Measurements from ENCODE around the gene DLG2.
A peak's percentile ranks its signal among the peaks of the same experiment; 100 is the strongest.

DLG2 gene

GRCh38 chr11:84297570-84297969 is 1329.6 kb downstream of the DLG2 start:
- DNase-seq = no peak

DNA sequence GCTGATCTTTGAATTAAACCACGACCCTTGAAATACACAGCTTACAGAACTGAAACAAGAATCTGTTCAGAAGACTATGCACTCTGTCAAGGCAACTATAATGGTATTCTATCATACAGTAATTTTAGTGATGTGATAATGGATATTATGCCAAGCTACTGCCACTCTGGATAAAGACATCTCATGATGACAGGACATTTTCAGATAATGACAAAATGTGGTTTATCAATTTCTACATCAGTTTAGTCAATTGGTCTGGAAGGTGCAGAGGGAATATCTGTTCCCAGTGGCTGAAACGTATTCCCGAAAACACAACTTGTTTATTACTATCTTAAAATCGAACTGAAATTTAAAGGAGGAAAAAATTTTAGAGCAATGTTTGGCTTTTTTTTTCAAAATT is 1331.3 kb downstream of the DLG2 start:
- no peak for DNase-seq

DNA sequence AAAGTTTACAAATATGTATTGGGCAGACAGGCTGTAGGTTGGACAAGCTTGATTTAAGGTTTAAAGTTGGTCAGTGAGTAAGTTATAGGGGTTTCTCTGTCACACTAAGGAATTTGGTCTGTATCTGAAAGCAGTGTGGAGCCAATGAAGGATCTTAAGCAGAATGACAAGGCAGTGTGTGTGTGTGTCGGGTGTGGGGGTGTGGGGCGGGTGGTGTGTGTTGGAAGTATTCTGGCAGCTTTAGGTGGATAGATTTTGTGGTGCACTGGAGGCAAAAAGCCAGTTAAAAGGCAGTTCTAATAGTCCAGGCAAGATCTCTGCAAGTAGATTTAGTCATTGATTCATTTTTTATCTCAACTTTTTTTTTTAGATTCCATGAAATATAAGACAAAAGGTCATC is 1334.2 kb downstream of the DLG2 start:
- DNase-seq = no peak

GRCh38 chr11:84292006-84292405 is 1335.1 kb downstream of the DLG2 start:
- DNase-seq = no peak

DNA sequence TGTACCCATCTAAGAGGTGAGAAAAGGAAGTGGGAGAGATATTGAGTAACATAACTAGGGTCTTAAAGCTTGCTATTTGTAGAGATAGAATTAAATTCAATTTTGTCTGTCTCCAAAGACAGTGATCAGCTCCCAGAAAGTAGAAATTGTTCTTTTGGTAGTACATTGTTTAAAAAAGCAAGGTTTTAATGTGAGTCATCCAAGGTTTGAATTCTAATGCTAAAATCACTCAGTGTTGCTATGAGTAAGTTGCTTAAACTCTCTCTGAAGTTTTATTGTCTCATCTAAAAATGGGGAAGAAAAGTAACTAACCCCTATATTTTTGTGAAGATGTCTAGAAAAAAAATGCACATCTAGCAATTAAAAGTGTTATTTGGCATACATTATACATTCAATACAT is 1336.5 kb downstream of the DLG2 start:
- no peak for DNase-seq

DNA sequence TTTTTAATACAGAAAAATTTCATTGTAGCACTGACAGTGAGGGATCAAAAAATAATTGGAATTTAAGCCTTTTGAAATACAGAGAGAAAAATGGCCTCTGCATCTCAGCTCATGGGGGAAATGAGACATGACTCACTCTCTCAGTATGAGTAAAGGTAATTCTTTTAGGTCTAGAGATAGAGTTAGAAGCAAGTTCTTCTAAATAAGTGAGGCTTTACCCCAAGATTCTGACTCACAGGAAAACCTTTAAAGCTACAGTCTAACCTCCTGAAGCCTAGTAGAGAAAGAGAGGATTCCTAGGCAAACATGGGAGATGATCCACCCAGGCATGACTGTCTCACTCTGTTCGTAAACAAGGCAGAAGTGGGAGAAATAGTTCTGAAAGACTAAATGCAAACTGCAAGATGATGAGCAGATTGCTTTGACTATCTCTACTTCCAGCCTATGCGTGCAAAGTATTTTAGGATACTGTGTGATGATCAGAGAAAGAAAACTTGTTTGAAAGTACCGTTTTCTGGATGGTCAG is 1337.7 kb downstream of the DLG2 start:
- peak; percentile 32 for DNase-seq

GRCh38 chr11:84273541-84273940 is 1353.6 kb downstream of the DLG2 start:
- DNase-seq = no peak

DNA sequence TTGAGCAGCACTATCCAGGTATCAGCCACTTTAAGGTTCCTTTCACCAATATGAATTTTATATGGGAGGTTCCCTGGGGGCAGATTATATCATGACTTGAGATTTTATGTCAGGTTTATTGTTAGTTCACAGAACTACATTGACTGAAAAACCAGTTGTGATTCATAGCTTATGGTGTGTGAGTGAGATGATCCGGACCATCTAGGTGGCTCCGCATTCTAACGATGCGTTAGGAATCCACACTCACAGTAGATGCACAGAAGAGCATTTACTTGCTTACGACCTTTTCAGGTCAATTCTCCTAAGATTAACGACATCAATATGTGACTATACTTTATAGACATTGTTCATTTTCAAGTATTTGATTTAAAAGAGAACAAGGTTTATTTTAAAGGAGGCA is 1356.7 kb downstream of the DLG2 start:
- no peak for DNase-seq

DNA sequence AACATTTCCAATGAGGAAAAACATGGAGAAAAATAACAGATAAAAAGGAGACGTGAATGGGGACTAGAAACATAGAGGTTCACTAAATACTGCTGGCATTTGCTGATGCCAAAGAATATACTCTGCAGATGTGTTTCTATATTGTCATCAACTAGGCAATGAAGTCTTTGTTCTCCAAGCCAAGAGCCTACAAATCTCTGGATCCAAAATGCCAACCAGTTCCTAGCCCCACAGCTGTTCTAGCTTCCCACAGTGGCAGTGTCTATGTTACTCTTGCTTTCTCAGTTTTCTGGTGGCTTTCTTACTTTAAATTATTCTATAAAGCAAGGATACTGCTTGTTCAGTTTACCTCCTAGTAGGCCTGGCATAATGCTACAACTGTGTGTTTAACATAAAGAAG is 1363.1 kb downstream of the DLG2 start:
- DNase-seq = no peak

GRCh38 chr11:84261707-84262106 is 1365.4 kb downstream of the DLG2 start:
- no peak for DNase-seq

GRCh38 chr11:84260862-84261261 is 1366.3 kb downstream of the DLG2 start:
- DNase-seq = no peak

DNA sequence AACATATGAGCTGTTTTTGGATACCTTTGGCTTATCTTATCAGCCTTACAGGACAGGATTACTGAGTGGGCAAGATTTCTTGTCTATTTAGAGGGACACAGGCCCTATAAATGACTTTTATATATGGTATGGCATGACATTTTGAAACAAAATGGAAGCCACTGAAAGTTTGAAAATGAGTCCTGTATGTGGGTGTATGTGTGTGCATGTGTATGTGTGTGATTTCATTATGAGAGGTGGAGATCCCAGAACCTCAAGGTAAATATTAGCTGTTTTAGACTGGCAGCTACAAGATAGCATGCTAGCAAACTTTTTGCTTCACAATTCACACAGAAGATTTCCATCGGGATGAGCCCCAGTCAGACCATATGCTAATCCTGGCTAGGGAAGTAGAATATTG is 1370.5 kb downstream of the DLG2 start:
- DNase-seq = no peak

- DNase-seq = no peak
These were observed 1371.7 kb downstream of the DLG2 start for GRCh38 chr11:84255483-84255882.

DNA sequence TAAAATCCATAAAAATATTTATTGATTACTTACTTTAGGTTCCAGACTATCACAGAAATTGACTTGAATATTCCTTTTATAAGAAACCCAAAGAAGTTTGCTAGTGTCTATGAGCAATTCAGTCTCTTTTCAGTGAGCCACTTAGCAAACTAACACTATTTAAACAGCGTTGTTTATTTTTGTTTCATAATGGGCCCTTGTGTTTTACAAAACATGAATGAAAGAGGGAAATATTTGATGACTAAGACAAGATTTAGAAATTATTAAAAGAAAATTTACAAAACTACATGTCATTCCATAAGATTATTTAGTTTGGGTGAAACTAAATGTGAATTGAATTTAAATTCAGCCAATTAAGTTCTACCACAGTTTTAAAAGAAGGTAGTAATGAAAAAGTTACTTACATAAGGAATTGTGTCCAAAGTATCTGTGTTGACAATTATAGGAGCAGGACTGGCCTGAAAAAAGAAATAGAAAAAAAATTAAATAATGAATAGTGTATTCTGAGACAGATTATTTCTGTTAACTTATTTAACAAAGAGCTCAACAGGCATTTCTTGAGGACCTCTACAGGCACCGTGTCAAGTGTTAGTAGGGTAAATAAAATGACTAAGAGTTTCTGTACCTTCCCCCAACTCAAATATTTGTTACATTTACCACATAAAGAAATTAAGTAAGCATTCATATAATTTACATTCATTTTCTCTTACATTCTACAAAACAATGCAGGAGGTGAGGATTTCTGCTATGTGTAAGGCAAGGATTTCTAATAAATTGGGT is 1376.1 kb downstream of the DLG2 start:
- no peak for DNase-seq

GRCh38 chr11:84249344-84250135 is 1377.6 kb downstream of the DLG2 start:
- no peak for DNase-seq

GRCh38 chr11:84247926-84248325 is 1379.2 kb downstream of the DLG2 start:
- no peak for DNase-seq

DNA sequence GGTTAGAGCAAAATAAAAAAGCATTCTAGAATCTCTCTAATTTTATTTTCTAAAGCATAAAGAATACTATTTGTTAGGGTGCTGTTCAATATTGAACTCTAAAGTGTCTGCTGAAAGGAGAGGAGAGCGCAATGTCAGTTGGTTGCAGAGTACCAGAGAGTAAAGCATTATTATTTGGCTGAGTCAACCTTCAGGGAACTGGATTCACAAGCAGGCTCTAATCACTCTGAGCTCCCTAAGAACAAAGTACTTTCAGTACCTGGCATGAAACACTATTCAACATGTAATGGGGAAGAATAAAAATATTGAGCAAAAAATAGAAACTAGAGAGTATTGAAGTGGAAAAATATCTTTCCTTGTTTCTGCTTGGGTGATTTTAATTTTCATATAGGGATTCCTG is 1380.0 kb downstream of the DLG2 start:
- no peak for DNase-seq

DNA sequence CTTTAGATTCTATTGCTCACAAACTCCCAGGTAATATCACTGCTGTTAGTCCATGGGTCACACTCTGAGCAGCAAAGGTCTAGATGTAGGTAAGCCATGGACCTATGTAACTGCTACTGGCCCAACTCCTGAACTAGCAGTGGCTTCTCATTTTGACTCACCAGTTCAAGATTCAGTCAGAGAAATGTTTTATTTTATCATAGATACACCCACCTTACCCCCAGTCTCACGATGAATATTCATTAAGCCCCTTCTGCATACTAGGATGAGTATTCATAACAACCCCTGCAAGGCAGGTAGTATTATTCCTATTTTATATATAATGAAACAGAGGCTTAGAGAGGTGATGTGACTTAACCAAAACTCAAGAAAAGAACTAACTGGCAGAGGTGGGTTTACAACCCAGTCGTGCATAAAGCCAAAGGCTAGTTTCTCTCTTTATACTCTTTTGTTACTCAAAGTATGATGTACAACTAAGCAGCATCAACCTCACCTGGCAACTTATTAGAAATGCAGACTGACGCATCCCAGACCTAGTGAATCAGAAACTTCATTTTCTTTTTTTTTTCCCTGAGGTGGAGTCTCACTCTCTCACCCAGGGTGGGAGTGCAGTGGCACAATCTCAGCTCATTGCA is 1383.4 kb downstream of the DLG2 start:
- no peak for DNase-seq

DNA sequence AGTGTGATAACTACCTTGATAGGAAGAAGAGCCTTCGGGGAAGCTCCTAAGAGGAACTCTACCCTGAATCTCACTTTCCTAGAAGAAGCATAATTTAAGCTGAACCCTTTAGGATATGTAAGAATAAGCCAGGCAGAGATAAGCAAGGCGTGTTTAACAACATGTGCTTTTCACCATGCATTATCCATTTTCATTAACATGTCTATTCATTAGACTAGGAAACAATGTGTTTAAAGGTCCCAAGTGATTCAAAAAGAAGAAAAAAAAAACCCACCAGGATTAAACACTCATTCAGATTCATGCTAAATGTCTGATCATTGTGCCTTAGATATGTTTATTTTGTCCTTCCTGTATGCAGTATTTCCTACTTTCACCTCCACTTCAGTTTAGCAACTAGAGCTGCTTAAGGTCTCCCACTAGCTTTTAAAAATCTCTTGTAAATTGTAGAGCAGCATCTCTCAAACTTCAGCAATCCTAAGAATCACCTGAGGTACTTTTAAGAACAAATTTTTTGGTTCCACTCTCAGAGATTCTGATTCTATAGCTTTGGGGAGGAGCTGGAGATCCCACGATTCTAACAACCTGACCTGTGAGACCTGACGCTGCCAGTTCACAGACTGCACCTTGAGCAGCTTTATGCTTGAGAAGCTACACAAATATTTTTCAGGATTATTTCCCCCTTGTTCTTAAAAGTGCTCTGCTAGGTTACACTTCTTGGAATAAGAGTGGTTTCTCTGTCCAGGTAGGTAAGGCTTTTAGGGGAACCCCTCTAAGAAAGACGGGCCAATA is 1385.6 kb downstream of the DLG2 start:
- no peak for DNase-seq

DNA sequence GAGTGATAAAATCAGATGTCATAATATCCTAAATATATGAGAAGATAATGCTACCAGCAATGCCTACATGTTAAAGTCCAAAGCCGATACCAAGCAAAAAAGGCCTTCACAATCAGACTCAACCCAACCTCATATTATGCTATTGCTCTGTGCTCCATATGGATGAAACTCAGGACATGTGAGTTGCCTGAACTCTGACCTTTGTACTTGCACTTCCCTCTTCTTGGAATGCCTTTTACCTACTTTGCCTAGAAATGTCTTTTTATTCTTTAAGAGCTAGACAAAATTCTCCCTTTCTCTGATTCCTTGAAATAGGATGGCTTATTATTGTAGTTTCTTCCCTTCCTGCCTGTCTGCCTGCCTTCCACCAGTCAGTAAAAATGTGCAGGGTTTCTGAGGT is 1386.3 kb downstream of the DLG2 start:
- DNase-seq = no peak

DNA sequence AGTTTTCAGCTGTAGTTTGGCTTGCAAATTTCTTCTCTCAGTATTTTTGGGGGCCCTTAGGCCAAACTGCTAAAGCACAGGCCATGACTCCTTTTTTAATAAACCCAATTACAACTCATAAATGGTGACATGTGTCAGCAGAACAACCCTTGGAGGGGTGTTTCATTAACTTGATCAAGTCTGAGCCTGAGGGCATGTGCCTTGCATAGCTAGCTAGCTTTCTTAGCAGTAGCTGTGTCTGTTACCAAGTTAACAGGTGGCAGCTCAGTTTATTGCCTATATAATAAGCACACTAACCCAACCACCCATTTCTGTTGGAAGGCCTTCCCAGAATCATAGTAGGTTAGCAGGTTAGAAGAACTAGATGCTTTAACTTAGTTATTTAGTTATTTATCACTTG is 1390.7 kb downstream of the DLG2 start:
- DNase-seq = no peak

DNA sequence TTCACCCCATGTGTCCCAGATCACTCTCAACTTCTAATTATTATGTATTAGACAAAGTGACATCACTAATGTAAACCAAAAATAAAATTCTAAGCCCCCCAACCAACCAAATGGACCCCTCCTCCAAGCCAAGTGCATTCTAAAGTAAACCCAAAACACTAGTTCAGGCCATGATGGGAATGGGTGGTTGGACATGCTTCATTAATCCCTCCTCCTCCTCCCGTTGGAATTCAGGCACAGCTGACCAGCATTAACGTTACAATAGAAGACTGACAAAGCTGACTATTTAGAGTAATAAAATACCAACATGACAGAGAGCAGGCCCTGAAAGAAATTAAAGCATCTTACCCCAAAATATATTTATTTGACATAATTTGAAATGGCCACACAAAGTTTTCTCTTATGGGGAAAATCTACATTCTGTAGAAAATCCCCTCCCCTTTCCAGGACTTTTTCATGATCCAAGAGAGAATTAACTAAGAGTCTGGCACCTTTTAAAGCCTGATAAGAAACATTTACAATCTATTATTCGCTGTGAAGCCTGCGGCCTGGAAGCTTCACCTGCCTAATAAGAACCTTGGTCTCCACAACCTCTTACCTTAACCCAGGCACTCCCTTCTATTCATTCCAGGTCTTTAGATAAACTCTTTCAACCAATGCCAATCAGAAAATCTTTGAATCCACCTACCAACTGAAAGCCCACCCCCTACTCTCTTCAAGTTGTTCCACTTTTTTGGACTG is 1392.5 kb downstream of the DLG2 start:
- no peak for DNase-seq
